Measurements from ENCODE around the gene BPIFB6.

Gene BPIFB6

DNA sequence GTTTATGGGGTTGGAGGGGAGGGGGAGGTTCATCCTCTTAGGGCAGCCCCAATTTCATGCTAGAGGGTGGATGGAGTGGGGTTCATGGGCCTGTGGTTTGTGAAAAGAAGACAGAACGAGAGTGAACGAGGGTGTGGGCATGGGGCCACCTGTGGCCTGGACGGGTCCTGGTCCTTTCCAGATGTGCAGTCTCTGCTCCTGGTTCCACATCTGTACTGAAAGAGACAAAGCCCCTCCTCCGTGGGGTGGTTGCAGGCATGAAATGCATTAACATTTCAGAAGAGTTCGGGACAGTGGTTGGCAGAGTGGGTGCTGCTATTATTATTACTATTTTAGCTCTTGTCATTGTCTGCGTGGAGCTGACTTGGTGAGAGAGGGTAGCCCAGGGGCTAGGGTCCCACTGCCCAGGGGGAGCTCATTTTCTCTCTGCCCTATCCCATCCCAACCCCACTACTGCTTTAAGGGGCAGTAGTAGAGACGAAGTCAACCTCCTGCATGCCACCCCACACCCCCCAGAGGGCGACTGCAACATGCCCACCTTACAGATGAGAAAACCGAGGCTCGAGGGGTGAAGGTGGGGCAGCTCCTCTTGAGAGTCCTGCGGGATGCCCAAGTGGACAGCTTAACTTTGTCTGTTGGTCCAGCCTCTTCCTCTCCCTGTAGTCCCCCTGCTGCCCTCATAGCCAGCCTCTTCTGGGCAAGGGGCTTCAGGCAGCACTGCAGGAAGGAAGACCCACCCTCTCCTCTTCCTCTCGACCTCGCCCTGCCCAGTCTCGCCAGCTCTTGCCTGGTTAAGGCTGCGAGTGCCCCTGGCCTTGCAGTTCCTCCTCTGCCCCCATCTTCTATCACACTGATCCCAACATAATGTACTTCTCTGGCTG is 15.5 kb upstream of the BPIFB6 start:
- no peak for DNase-seq (ENCODE audit: low read depth in 2 of 2, low spot score in 1 of 2)

DNA sequence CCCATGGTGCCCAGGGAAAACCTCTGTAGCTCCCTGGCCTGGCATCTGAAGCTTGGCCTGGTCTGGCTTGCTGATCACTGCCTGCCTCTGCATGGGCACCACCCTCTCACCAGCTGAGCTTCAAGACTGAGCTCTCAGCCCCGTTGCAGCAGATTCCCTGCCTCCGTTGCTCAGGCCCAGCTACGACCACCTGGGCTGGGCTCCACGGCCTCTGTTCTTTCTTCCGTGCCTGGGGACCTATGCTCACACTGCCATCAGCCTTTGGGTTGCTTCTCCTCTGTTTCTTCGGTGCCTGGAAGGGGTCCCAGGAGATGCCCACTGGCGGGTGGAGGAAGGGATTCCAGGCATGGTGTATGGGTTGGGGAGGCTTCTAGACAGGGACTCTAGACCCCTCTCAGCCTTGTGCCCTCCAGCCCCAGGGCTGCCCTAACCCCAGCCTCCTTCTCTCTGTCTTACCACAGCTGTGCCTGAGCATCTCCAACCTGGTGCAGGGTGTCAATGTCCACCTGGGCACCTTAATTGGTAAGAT is 14.8 kb upstream of the BPIFB6 start:
- DNase-seq (ENCODE audit: low read depth in 2 of 2, low spot score in 1 of 2): no peak

DNA sequence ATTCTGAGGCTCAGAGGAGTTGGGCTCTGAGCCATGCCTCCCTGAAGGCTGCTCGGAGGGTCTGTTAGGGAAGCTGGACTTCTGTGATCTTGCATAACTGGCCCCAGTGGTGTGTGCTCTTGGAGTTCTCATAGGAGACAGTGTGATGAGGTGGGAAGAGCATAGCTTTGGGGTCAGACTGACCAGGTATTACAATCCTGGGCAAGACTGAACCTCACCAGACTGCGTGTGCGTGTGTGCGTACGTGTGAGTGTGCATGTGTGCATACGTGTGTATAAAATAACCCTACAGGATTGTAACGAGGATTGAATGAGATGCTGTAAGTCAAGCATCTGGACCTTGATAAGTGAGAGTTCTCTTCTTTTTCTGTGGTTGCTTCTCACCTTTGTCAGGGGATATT is 13.9 kb upstream of the BPIFB6 start:
- no peak for DNase-seq (ENCODE audit: low read depth in 2 of 2, low spot score in 1 of 2)

DNA sequence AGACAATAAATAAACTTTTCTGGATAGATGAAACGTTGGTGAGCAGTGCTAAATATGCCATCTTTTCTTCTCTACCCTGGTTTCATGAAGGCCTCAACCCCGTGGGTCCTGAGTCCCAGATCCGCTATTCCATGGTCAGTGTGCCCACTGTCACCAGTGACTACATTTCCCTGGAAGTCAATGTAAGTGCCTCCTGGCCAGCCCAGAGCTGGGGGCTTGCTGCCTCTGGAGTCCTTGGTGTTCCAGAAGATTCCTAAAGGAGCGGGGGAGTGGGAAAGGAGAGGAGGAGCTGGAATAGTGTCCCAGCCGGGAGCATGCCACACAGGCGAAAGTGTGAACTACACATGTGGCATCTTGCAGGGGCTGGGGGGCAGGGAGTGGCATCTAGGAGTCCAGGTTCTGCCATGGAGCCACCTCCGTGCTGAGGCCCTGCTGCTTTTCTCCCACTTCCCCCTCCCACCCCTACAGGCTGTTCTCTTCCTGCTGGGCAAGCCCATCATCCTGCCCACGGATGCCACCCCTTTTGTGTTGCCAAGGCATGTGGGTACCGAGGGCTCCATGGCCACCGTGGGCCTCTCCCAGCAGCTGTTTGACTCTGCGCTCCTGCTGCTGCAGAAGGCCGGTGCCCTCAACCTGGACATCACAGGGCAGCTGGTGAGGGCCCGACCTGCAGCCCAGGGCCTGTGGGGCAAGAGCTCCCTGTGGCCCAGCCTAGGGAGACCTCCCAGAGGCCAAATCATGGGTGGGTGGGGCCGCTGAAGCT is 13.1 kb upstream of the BPIFB6 start:
- no peak for DNase-seq (ENCODE audit: low read depth in 2 of 2, low spot score in 1 of 2)

DNA sequence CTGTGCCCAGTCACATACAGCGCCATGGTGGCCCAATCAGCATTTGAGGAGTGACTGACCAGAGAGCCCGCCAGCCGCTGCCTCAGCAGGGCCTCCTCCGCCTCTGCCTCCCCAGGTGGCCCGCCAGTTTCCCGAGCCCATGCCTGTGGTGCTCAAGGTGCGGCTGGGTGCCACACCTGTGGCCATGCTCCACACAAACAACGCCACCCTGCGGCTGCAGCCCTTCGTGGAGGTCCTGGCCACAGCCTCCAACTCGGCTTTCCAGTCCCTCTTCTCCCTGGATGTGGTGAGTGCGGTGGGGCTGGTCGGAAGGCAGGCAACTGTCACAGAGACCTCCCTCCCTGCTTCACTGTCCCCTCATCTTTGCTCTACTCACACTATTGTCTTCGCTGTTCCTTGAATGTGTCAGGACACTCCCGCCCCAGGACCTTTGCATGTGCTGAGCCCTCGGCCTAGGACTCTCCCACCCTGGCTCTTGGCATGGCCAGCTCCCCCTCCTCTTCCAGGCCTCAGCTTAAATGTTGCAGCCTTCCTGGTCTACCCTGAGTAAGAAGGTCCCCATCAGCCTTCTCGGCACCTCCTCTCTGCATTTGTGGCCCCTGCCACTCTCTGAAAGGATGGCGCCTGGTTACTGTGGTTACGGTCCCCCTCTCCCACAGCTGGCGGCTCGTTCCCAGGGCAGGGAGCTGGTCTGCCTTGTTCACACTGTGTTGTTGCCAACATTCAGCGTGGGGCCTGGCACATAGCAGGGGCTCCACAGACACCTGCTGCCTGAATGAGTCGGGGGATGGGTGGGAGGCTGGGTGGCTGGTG is 11.8 kb upstream of the BPIFB6 start:
- DNase-seq (ENCODE audit: low read depth in 2 of 2, low spot score in 1 of 2): no peak

DNA sequence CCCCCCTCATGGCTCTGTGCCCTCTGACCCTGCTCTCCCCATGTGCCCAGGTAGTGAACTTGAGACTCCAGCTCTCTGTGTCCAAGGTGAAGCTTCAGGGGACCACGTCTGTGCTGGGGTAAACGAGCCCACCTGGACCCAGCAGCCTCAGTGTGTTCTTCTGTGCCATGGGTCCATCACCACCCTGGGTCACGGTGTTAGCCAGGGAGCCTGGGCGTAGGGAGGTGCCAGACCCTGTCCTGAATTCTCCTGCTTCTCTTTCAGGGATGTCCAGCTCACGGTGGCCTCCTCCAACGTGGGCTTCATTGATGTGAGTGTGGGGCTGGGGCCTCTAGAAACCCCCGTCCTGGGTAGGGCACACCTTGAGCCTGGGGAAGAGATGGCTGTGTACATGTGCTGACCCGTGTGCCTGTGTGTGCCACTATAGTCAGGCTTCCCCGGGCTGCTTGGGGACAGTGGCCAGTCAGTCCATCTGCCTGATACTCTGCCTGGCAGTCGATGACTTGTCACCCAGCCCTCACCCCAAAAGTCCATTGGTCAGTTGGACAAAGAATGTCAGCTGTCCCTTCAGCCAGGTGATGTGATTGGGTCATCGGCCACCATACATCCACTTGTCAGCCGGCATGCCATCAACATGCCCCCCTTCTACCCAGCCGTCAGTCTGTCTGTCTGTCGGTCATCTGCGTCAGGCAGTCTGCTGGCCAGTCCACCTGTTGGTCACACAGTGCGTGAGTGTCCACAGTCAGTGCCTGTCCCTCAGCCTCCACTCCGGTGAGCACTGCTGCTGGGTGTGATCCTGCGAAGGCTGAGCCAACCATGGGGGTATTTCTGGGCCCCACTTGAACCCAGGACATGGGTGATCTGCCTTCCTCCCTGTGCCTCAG is 10.9 kb upstream of the BPIFB6 start:
- no peak for DNase-seq (ENCODE audit: low read depth in 2 of 2, low spot score in 1 of 2)

DNA sequence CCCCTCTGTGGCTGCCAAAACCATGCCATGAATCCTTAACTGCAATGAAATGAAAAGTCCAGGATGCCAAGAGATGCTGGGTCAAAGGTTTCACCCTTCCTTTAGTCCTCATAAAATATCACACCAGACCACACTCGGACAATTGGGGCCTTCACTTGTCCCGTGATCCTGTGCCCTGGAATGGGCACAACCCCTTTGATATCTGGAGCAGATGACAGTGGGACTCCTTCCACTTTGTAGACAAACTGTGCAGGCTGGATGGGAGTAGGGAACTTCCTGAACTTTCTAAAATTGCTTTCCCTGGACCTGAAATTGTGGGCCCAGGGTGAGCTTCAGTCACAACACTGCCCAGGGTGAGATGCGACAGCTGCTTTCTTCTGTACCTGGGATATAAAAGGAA is 9.6 kb upstream of the BPIFB6 start:
- no peak for DNase-seq (ENCODE audit: low read depth in 2 of 2, low spot score in 1 of 2)

DNA sequence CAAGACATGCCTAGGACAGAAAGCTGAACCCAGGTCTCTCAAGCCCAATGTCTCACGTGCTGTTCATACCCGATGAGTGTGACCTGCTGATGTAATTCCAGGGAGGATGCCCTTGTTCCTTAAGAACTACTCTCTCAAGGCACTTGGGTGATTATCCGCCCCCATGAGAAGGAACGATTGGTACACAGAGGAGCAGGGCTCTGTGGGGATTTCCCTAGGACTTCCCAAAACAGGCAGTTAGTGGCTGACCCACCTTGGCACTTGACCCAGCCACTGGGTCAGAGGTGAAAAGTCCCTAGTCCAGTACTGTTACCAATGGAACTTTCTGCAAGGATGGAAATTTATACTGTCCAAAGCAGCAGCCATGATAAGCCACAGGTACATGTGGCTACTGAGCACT is 9.2 kb upstream of the BPIFB6 start:
- no peak for DNase-seq (ENCODE audit: low read depth in 2 of 2, low spot score in 1 of 2)

DNA sequence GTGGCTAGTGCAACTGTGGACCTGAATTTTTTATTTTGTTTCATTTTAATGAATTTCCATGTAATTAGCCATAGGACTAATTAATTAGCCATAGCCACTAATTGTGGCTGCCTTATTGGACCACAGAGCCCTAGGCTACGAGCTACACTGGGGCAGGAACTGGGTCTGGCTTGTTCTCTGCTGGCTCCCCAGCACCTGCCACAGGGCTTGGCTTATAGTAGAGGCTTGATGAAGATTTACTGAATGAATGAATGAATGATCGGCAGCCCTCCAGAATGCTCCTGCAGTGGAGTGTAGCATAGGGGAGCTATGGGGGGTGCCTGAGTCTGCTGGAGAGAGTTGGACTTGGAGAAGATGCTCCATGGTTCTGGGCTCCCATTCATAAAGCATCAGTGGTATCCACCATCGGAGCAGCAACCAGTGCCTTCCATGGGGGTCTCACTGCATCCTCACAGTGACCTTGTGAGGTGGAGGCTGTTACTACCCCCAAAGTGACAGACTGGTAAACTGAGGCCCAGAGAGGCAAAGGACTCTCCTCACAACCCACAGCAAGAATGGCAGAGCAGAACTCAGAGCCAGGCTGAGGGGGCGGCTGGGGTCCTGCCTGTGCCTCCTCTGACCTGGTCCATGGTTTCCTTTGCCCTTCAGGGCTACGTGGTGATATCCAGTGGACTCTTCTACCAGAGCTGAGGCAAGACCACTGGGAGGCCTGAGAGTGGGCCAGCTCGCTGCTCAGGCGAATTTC is 8.6 kb upstream of the BPIFB6 start:
- no peak for DNase-seq (ENCODE audit: low read depth in 2 of 2, low spot score in 1 of 2)

DNA sequence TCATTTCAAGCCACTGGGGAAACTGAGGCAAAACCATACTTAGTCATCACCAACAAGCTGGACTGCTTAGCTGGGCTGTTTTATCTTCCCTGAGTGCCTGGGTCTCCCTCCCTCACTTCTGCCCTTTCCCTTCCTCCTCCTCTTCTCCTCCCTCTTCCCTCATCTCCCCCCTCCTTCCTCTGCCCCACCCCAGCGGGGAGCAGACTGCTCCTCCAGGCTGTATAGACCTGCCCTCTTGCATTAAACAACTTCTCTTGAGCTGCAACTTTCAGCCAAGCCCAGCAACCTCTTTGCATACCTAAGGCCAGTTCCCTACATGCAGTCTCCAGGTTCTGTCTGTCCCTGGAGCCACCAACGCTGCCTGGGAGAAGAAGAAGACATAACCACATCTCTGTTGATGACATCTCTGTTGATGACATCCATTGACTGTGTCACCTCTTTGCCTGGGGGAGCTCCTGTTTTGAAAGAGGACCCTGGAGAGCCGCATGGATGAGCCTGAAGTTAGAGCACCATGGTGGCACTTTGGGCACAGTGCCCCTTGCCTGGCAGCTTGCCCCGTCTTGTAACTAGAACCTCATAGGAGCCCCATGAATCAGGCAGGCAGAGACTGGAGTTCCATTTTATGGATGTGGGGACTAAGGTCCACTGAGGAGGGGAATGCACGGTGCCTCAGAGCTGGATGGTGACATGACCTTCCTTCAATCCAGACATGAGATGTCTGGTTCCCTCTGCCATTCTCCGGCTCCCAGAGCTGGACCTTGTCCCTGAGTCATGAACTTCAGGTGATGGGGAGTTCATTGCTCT is 7.8 kb upstream of the BPIFB6 start:
- DNase-seq (ENCODE audit: low read depth in 2 of 2, low spot score in 1 of 2): no peak

DNA sequence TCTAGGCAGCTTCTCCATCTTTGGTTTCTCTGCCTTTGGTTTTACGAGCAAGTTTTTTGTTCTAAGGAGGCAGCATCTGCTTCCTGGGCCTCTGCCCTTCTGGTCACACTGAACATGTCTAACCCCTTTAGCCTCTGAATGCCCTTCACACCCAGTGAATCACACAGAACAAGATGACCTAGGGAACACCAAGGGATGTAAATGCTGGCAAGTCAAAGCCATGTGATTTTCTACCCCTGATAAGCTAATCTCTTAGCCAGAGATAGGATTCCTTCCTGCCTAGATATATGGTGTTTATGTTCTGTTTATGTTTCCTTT is 7.2 kb upstream of the BPIFB6 start:
- no peak for DNase-seq (ENCODE audit: low read depth in 2 of 2, low spot score in 1 of 2)

DNA sequence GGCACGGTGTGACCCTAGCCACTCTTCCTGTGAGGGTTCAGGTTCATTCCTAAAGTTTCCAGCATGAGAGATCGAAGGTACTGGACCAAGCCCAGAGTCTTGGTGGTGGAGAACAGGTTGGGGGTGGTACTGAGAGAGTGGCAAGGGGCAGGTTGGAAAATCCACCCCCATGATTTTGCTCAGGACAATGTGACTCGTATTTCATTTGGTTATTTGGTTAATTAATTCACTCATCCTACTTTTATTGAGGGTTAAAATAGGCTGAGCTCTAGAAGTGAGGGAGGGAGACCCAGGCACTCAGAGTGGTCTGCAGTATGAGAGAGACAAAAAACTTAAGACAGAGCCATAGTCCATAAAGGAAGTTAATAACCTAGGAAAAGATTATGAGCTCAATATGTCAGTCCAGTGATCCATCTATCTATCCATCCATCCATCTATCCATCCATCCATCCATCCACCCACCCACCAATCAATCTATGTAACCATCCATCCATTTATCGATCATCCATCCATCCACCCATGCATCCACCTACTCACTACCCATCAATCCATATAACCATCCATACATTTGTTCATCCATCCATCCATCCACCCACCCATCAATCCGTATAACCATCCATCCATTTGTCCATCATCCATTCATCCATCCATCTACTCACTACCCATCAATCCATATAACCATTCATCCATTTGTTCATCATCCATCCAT is 6.7 kb upstream of the BPIFB6 start:
- no peak for DNase-seq (ENCODE audit: low read depth in 2 of 2, low spot score in 1 of 2)

DNA sequence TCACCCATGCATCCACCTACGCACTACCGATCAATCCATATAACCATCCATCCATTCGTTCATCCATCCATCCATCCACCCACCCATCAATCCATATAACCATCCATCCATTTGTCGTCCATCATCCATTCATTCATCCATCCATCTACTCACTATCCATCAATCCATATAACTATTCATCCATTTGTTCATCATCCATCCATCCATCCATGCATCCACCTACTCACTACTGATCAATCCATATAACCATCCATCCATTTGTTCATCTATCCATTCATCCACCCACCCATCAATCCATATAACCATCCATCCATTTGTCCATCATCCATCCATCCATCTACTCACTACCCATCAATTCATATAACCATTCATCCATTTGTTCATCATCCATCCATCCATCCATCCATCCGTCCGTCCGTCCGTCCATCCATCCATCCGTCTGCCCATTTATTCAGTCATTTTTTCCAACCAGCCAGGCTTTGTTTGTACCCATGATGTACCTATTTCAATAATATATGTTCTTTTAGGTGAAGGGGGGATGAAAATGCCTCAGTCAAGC is 6.1 kb upstream of the BPIFB6 start:
- DNase-seq (ENCODE audit: low read depth in 2 of 2, low spot score in 1 of 2): no peak

DNA sequence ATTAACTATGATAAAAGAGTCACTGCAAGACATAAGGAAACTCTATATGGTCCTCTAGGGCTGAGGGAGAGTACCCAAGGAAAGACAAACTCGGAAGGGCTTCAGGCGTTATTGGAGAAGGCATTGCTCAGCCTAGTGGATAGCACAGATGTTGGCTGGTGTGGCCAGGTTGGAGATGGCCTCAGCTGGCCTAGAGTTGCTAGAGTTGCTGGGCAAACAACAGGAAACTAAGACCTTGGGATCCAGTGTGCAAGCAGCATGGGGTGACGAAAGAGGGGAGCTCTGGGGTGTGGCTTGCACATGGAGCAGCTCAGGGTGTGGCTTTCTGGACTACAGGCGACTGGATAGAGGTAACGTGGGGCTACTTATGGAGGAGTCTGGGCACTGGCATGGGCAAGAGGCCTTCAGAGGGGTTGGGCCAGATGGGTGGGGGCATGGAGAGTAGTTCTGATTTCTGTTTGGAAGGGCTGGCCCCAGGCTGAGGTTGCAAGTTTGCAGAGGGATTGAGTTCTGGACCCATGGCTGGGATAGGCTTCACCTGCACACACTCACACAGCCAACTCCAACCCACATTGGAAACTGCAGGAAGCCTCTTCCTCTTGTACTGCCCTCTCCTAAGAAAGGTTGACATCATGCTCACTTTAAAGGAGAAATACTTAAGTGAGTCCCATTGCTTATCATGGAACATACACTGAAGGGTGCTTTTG is 5.2 kb upstream of the BPIFB6 start:
- no peak for DNase-seq (ENCODE audit: low read depth in 2 of 2, low spot score in 1 of 2)

DNA sequence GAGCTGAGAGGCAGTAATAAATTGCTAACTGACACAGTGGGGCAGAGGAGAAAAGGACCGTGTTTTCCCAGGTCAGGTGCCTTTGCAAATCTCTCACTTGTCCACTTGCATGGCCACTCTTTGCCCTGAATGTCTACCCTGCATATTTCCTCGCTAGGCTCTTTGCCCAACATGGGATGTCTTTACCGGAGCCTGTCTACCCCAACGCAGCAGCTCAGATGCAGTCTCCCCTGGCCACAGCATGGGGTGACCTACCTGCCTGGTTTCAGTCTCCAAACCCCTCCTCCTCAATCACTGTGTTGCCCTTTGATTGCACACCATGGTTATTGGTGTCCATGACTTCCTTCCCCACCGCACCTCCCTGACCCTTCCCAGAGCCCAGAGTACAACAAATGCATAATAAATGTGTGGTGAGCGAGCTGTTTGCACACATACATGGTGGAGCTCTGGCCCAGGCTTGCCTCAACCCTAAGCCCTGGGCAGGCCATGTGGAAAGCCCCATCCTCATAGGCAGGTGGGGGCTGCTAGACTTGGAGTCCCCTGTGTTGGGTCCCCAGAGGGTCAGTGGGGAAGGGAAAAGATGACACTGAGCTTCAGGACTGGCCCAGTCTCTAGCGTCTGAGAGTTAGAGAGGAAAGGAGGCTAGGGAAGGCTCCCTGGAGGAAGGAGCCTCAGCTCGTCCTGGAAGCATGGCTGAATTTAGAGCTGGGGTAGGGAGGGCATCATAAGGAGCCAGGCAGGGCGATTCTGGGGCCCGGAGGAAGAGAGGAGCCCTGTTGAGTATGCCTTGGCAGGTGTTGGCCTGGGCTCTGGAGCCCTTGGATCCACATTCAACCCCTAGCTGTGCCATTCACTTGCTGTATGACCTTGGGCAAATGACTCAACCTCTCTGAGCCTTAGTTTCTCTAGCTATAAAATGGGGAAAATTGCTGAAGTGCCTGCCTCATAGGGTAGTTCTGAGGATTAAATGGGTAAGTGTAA is 4.4 kb upstream of the BPIFB6 start:
- DNase-seq (ENCODE audit: low read depth in 2 of 2, low spot score in 1 of 2): no peak
